CD4-positive, alpha-beta T cell treated with Interleukin-15 for 1 hour (primary cell): ENCODE data around the gene CHIC2.

Source experiments
- DNase-seq: peaks from one replicate; pipeline ENCODE4 v3.0.0-alpha.2; 2020

CHIC2 gene

GRCh38 chr4:53997898-53998297 lies 66.5 kb downstream of the CHIC2 start:
- DNase-seq, result no peak

GRCh38 chr4:53994382-53995102 lies 69.9 kb downstream of the CHIC2 start:
- peak; percentile 36 for DNase-seq

DNA sequence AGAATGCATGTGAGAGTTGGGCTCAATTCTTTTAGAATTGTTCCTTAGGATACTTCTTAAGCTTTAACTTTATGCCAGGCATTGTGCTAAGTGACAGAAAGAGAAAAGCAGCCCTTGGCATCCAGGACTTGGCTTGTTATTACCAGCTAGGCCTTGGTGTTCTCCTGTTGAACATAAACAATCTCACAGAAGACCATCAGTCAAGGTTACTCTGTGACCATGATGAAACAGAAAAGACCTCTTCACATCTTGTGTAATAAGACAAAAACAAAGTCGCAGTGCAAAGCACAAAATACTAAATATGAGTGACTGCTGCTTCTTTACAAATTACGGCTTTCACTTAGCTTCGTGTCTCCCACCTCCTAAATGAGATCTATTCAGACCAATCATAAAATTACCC lies 71.6 kb downstream of the CHIC2 start:
- DNase-seq, result no peak

DNA sequence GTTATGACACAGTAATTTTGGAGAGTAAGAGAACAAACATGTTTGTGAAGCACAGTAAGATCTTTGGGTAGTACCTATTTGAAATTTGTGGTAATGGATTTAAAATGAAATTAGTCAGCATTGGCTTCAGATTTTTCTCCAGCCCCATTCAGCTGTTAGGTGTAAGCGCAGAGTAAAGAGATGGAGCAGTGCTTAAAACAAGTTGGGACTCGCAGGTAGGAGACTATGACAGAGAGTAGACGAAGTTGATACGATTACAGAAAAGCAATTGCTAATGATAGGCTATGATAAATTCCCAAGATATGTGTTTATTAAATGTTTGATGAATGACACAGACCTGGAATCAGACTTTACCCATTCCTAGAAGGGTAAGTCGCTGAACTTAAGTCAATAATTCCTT lies 72.6 kb downstream of the CHIC2 start:
- no peak for DNase-seq

GRCh38 chr4:53990641-53991040 lies 73.8 kb downstream of the CHIC2 start:
- DNase-seq, result no peak

DNA sequence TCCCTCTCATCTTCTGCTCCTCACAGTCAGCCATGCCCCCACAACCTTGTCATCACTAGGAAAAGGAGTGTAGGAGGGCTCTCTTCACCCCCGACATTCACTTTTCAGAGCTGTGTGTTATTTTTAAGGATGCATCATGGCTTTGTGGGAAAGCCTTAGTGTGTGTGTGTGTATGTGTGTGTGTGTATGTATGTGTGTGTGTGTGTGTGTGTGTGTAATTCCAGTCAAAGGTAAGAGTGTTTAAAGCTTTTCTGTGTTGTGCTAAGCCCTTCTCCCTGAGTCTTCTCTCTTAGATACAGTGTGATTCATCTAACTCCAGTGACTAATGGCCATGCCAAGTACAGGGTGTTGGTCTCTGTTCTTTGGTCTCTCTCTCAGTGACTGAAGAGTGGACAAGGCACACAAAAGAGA lies 76.6 kb downstream of the CHIC2 start:
- DNase-seq, result no peak

DNA sequence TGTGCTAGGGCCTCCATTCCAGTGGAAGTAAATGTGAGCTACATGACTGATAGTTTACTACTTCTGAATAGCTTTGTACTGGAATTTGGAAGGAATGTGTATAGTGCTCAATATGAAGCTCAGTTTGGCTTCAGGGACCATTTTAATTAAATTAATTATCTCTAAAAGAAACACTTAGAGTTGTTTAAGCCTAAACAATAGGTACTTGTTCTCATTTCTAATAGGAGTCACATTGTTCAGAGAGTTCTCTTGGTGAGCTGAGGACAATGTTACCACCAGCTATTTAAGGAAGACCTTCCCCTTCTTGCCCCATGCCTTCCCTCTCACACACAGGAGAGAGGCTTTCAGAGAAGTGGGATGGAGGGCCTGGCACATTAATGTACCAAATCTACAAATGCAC lies 78.3 kb downstream of the CHIC2 start:
- no peak for DNase-seq

GRCh38 chr4:53981567-53981966 lies 82.8 kb downstream of the CHIC2 start:
- DNase-seq, result no peak

DNA sequence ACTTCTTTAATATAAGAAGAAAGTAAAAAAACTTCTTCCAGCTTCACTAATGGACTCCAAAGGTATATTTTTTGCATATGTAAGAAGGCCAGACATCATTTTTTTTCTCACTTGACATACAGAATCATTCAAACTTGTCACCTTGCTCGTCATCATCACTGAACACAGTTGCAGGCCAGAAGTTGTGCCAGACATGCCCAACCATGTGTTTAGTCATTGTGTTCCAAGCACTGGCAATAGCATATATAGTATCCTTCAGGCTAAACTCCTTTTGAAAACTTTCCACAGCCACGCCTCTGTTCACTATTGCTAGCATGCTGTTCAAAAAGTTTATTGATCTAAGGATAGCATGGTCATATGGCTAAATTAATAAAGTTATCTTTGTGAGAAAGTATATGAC lies 83.3 kb downstream of the CHIC2 start:
- no peak for DNase-seq

DNA sequence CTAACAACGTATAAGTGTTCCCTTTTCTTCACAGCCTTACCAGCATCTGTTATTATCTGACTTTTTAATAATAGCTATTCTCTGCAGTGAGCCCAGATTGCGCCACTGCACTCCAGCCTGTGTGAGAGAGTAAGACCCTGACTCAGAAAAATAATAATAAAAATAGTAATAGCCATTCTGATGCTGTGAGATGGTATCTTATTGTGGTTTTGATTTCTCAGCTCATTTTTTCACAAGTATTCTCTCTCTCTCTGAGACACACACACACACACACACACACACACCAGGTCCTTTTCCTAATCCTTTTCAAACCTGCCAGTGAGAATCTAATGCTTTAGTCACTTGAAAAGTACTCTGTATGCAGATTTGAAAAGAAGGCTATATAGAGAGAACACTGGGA lies 89.8 kb downstream of the CHIC2 start:
- no peak for DNase-seq

DNA sequence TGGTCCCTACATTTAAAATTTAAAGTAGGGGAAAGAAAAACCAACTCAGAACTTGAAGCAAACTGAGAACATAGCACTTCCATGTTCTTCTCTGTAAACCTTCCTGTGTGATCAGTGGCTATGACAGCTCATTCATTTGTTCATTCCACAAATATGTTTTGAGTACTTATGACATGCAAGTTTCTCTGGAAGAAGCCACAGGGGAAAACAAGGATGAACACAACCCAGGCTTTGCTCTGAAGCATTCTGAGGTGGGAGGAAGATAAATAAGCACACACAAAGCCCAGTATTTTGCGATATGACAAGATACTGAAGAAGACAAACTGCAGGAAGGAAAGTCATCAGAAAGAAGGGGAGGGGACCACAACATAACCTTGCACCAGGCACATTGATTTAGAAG lies 96.4 kb downstream of the CHIC2 start:
- no peak for DNase-seq

- DNase-seq, result no peak
These were observed 100.6 kb downstream of the CHIC2 start for GRCh38 chr4:53963781-53964180.

GRCh38 chr4:53963336-53963735 lies 101.1 kb downstream of the CHIC2 start:
- no peak for DNase-seq

- DNase-seq, result no peak
These were observed 101.7 kb downstream of the CHIC2 start for GRCh38 chr4:53962516-53963225.

DNA sequence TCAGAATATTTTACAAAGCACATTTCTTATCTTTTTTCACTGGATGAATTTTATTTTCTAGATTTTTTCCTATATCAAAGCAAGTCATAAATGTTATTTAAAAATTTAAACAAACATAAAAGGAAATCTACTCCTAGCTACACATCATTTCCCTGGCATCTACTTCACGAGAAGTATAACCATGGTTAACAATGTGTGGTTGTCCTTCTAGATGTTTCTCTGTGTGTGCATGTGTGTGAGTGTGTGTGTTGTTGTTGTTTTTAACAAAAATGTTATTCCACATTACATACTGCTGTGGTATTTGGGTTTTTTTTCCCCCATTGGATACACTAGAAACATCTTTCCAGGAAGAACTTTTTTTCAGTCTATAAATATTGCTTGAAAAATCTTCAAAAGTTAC lies 103.1 kb downstream of the CHIC2 start:
- no peak for DNase-seq

DNA sequence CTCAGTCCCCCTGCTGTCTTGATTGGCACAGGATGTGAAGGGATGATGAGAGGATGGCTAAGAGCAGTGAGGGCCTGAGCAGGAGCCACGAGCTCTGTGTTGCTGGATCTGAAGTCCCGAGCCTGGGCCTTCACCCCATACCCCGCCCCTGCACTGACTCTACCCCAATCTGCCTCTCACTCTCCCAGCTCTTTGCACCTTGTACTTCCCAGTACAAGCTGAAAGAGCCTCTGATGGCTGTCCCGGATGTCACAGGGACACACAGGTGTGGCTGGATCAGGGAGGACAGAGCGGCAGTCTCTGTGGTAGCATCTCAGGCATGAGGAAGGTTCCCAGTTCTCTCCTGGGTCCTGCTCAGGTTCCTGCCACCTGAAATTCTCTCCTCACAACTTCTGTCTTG lies 103.6 kb downstream of the CHIC2 start:
- no peak for DNase-seq
